Neutrophil (primary cell): ENCODE measurements around the gene WDR90.

ENCODE experiments used
- H3K27ac ChIP-seq: fragments of 200-600 bp; sonication (generic); 2 replicates; pipeline ENCODE4 v1.5.1; 2016; ENCODE audit warnings: mild to moderate bottlenecking, moderate library complexity
- H3K27me3 ChIP-seq: fragments of 200-600 bp; sonication (generic); 2 replicates; pipeline ENCODE4 v1.6.0; 2016; ENCODE audit warnings: mild to moderate bottlenecking
- H3K36me3 ChIP-seq: fragments of 200-600 bp; sonication (generic); 2 replicates; pipeline ENCODE4 v1.5.1; 2017
- H3K4me1 ChIP-seq, 2 experiments: fragments of 200-600 bp in 1 of 2; sonication (generic) in 1 of 2; 1 replicate in 1 of 2; 2 replicates in 1 of 2; pipeline versions ENCODE4 v1.5.1 to v1.6.1; 2013 to 2016; ENCODE audit warnings: low read depth in 1 of 2, low read length in 1 of 2, mild to moderate bottlenecking in 1 of 2, moderate library complexity in 1 of 2; ENCODE audit not compliant: control insufficient read depth in 1 of 2, insufficient read depth in 1 of 2
- H3K4me3 ChIP-seq, 2 experiments: fragments of 200-600 bp in 1 of 2; sonication (generic) in 1 of 2; 1 replicate in 1 of 2; 2 replicates in 1 of 2; pipeline ENCODE4 v1.5.1; 2013 to 2016; ENCODE audit warnings: low read depth in 1 of 2, low read length in 1 of 2, mild to moderate bottlenecking in 1 of 2, moderate library complexity in 1 of 2
- H3K9me3 ChIP-seq: fragments of 200-600 bp; sonication (generic); 2 replicates; pipeline ENCODE4 v1.5.1; 2016
- CTCF ChIP-seq: fragments of 200-600 bp; sonication (generic); IDR thresholded peaks from 2 replicates; pipeline ENCODE4 v1.5.1; 2016; ENCODE audit warnings: antibody characterized with exemption

WDR90 gene

GRCh38 chr16:705431-706188 is 56.4 kb downstream of the WDR90 start, which contains the start of gene FBXL16:
Gene FBXL16, minus strand, starts transcription at chr16:705801. Its CDS starts 8,396 bp downstream, at chr16:697405.
- H3K4me1 ChIP-seq = no peaks in the 10 kb centered on the region
- no peak within 1 kb of the TSS for H3K27ac ChIP-seq
- no peak within 1 kb of the TSS for H3K4me3 ChIP-seq
- H3K9me3 ChIP-seq = no peaks in the 10 kb centered on the region
- H3K27me3 ChIP-seq = peaks cover 99% of the 10 kb centered on the region
- TF ChIP-seq CTCF = no peak
- H3K36me3 ChIP-seq = no peaks in the 10 kb centered on the region

- Histone ChIP-seq H3K36me3 (no peaks in the 10 kb centered on the region), H3K27ac (no peak overlapping the region), H3K9me3 (no peaks in the 10 kb centered on the region), H3K4me3 (no peak overlapping the region), H3K27me3 (peaks cover 99% of the 10 kb centered on the region), H3K4me1 (no peaks in the 10 kb centered on the region)
- no peak for TF ChIP-seq CTCF
Measured at GRCh38 chr16:706189-707061, 57.3 kb downstream of the WDR90 start.

GRCh38 chr16:707062-707538 is 57.9 kb downstream of the WDR90 start:
- no peaks in the 10 kb centered on the region for H3K36me3 ChIP-seq
- TF ChIP-seq CTCF = no peak
- H3K27ac ChIP-seq = no peak overlapping the region
- H3K27me3 ChIP-seq = peaks cover 99% of the 10 kb centered on the region
- no peaks in the 10 kb centered on the region for H3K4me1 ChIP-seq
- H3K9me3 ChIP-seq = no peaks in the 10 kb centered on the region
- no peak overlapping the region for H3K4me3 ChIP-seq

- Histone ChIP-seq H3K4me1 (no peaks in the 10 kb centered on the region), H3K27me3 (peaks cover 99% of the 10 kb centered on the region), H3K27ac (no peak overlapping the region), H3K36me3 (no peaks in the 10 kb centered on the region), H3K9me3 (no peaks in the 10 kb centered on the region), H3K4me3 (no peak overlapping the region)
- TF ChIP-seq CTCF = no peak
Measured at GRCh38 chr16:708019-708418, 58.9 kb downstream of the WDR90 start.

- peaks cover 99% of the 10 kb centered on the region for H3K27me3 ChIP-seq
- no peak overlapping the region for H3K27ac ChIP-seq
- H3K36me3 ChIP-seq = no peaks in the 10 kb centered on the region
- no peaks in the 10 kb centered on the region for H3K4me1 ChIP-seq
- no peaks in the 10 kb centered on the region for H3K9me3 ChIP-seq
- TF ChIP-seq CTCF = no peak
- H3K4me3 ChIP-seq = no peak overlapping the region
Measured at GRCh38 chr16:708959-709358, 59.8 kb downstream of the WDR90 start.
